ENCODE results near the gene ATP1A3.
"Not testable (repeated sequence)": the region's sequence is repeated elsewhere in the genome, so short reads cannot be mapped to it uniquely, and the experiment has no call there.

Gene ATP1A3

DNA sequence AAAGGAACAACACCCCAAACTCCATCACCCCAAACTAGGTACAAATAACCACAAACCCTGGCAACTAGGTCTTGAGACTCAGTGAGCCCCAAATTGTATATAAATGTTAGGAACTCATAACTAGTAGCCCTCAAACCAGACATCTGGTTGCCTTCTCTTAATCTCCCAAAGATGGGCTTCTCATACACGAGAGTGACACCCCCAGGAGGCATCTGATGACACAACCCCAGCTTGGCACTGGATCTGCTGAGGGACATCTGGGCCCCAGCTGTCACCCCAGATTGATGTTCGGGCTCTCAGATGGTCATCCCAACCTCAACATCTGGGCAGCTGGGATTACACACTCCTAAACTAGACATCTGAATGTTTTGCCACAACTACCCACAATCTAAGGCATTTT, 49.7 kb downstream of the ATP1A3 start:
- DNase-seq = no peak

DNA sequence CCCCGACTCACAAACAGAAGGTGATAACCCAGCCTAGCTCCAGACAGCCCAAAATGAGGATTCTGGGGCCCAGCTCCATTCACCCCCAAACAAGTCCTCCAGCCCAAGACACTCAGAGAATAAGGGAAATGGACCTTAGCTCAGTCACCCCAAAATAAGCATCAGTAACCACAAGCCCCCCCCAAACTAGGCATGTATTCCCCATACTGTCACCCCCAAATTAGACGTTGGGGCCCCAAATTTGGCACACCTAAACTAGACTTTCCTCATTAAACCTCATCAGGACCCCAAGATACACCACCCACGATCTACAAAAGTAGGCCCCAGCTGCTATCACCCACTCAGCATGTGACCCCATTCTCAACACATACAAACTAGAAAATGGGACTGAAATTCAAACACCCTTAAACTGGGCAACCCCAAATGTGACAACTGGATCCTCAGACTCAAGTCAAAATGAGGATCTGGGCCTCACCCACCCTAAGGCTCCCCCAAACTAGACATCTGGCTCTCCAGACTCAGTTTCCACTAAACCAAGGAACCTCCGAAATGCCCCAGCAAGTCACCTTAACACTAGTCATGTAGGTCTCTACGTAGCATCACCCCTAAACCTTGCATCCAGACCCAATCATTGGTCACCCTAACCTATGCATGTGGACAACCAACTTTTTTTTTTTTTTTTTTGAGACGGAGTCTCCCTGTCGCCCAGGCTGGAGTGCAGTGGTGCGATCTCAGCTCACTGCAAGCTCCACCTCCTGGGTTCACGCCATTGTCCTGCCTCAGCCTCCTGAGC, 52.4 kb downstream of the ATP1A3 start:
- DNase-seq = no peak

DNA sequence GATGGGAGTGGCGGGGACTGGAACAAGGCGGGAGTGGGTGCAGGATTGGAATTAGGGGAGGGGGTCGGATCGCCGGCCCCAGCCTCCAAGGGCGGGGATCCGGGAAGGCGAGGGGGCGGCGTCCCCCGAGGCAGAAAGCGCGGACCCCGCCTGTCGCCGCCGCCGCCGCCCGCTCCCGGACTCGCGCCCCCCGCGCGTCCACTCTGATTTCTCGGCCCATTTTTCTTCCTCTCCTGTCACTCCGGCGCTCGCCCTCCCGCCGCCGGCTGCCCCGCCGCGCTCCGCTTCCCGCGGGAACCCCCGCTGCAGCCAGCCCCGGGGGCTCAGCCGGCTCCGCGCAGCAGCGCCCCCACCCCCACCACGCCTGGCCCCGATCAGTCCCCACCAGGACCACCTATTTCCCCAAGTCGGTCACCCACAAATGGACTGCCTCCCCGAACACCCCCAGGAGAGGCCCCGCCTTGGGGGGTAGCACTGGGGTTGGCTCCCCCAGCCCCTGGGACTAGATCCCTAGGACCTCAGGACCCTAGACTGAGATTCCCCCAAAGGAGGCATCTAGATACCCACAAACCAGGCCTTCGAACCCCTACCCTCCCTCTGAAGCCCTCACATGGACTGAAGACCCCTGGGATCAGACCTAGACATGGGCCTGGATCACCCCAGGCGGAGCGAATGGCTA, 53.2 kb downstream of the ATP1A3 start:
- DNase-seq = no peak

DNA sequence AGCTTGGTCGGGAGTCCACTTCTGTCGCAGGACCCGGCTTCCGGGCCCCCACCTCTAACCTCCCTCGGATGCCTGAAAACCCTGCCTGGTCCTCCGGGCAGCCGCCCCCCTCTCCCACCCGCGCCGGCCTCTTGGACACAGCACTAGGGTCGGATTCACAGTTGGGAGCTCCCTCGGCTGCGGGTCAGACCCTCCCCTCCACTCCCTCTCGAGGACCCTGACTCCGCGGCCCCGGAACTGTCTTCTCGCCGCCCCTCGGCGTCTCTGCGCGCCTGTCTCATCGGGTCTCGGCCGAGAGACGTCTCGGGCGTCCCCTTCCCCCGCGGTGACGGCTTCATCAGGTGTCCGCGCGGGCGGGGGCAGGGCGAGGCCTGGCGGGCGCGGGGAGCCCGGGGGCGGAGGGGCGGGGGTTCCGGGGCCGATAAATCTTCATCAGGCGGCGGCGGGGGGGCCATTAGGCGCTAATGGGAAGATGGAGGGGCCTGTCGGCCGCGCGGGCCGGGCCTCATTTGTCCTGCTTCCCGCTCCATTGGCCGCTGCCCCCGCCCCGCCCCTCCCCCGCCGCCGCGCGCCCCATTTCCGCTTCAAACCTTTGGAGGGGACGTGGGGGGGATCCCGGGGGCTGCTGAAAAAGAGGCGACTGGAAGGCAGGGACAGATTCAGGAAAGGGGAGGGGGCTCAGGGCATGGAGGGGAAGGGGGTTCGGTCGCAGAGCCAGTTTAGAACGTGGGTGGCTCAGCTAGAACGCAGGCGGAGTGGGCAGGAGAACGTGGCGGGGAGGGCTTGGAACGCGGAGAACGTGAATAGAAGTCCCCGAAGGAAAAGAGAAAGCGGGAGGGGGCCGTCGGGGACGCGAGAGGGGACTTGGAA, 53.9 kb downstream of the ATP1A3 start:
- peak; percentile 61 for DNase-seq

DNA sequence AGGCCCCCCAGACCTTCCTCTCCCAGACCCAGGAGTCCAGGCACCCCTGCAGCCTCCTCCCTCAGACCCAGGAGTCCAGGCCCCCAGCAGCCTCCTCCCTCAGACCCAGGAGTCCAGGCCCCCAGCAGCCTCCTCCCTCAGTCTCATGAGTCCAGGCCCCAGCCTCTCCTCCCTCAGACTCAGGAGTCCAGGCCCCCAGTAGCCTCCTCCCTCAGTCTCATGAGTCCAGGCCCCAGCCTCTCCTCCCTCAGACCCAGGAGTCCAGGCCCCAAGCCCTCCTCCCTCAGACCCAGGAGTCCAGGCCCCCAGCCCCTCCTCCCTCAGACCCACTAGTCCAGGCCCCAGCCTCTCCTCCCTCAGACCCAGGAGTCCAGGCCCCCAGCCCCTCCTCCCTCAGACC, 54.8 kb downstream of the ATP1A3 start:
- DNase-seq = not testable (repeated sequence)

DNA sequence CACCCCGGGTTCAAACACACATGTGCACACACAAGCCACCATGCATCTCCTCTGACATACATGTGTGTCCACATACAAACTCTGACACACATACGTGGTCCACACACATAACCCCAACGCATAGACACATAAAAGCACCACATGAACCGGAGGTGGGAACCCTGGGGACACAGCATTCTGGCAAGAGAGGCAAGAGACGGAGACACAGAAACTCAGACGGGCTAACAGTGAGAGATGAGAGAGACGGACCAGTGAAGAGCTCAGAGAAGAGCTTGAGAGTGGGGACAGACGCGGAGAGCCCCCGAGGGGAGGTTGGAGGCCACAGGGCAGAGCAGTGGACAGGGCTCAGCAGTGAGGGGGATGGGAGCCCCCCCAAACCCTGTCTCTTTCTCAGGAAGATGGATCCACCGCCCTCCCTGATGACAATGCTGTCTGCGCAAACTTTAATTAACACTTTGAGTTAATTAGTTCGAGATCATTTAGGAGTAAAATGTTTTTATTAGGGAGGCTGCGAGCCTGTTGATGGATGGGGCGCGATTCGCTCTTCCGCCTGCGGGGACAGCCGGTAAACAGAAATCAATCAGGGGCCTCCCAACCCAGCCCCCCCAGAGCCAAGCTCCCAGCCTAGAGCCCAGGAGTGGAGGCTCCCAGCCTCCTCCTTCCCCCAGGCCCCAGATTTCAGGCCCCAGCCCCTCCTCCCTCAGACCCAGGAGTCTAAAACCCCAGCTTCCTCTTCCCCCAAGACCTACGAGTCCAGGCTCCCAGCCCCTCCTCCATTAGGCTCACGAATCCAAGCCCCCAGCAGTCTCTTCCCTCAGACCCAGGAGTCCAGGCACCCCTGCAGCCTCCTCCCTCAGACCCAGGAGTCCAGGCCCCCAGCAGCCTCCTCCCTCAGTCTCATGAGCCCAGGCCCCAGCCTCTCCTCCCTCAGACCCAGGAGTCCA, 56.2 kb downstream of the ATP1A3 start:
- no peak for DNase-seq

DNA sequence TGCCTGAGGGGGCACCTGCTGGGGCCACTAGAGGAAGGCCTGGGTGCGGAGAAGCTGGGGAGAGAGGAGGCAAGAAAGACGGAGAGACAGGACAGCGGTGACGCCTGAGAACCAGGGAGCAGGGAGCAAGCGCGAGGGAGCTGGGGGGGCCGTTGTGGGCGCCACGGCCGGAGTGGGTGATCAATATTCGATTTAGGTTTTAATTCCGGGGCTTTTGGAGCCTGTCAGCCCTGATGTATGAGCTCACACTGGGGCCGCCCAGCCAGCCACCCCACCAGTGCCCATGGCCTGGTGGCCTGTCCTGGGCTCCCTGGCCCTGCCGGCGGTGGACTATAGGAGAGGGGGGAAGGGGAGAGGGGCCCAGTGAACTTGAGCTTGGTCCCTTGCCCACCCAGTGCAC, 57.1 kb downstream of the ATP1A3 start:
- no peak for DNase-seq

DNA sequence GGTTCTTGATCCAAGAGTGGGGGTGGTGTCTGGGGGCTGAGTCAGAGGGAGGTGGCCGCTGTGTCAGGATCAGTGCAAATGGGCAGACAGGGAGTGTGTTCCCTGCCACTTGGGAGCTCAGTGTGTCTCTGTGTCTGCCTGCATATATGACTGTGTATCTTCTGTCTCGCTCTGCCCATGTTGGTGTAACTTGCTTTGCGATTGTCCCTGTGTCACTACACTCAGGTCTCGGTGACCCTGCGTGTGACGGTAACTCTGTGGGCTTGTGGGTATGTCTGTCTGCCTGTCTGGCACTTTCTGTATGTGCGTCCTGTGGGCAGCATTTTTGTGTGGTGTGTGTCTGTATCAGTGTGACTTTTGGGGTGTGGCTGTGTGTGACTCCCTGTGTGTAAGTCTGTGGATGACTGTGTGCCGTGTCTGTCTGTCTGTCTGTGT, 57.6 kb downstream of the ATP1A3 start:
- DNase-seq = no peak

DNA sequence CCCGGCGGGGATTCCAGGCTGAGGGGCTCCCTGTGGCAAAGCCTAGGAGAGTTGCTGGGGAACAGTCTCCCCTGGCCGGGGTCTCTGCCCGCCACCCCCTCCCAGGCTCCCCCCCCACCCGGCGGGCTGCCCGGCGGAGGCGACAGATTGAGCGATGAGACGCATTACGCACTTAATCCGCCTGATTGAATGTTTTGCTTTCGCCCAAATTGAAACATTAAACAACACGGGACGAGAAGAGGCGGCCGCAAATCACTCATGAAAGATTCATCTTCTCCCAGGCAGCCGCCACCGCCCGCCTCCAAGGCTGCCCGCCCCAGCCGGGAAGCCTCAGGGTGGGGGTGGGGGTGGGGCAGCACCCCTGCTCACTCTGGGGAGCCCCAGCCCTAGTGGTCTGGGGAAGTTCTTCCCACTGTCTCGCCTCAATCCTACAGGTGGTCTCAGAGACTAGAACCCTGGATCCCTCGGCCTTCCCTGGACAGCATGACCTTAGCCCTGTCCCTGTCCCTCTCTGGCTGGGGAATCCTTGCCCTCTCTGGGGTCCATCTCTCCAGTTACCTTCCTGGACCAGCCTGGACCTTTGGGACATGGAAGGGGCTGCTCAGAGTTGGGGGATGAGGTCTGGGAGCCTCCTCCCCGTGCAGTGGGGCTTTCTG, 58.1 kb downstream of the ATP1A3 start:
- DNase-seq = no peak

DNA sequence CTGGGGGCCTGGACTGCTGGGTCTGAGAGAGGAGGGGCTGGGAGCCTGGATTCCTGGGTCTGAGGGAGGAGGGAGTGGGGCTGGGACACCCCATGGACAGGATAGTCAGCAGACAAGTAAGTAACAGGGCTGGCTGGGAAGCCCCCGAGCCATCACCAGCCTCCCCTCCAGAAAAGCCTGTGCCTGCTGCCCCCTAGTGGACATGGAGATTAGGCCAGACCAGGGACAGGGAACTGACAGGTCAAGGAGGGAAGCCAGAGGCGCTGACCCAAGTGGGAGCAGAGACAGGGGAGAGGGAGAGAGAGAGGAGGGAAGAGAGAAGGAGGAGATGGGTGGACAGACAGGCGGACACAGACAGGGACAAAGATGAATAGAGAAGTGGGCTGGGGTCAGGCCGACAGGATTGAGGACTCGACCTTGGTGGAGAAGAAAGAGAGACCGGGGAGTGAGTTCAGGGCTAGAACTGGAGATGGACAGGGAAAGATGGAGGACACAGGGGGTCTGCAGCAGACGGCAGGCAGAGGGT, 59.1 kb downstream of the ATP1A3 start:
- peak; percentile 74 for DNase-seq

DNA sequence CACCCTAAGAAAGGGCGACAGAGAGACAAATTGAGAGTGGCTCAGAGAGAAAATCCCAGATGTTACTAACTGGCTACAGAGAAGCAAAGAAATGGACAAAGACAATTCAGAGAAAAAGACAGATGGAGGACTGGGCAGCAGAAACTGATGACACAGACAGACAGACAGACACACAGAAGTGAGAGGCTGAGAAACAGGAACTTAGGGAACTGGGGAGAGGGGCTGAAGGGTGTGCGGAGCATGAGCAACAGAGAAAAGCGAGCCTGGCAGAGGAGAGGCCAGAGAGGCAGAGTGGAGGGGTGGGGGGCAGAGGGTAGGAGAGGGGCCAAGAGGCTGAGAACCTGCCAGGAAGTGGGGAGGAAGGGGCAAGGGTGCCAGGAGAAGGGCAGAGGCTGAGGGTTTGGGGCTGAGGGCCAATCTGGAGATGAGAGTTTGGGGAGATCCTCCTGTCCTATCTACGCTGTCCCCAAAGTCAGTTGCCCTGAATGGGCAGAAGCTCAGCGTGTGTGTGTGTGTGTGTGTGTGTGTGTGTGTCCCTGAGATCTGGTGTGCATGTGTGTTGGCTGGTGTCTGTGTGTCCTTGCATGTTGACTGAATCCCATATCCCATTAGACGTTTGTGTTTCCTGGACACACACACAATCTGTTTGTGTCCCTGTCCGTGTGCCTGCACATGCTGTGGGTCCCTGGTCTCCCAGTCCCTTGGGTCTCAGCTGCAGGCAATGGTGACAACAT, 60.2 kb downstream of the ATP1A3 start:
- no peak for DNase-seq

DNA sequence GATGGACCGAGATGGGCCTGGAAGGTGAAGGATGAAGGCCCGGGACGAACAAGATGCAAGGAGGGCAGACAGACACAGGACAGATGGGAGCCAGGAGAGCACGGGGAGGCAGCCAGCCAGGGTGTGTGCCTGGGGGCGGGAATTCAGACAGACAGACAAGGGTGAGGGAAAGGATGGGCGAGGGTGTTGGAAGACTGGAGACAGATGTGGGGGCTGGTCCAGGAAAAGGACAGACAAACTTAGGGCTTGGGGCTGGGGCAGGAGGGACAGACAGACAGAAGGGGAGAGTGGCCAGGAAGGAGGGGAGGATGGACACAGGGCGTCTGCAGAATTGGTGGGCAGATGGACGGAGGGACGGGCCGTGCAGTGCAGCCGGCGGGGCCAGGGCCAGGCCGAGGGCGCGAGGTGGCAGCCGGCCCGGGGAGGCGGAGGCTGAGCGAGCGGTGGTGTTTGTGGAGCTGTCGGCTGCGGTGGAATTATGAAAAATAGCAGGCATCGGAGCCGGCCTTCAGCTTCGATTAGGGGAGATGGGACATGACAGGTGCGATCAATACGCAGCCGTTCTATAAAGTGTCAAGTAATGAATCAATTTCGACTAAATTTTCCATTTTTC, 61.2 kb downstream of the ATP1A3 start:
- no peak for DNase-seq

DNA sequence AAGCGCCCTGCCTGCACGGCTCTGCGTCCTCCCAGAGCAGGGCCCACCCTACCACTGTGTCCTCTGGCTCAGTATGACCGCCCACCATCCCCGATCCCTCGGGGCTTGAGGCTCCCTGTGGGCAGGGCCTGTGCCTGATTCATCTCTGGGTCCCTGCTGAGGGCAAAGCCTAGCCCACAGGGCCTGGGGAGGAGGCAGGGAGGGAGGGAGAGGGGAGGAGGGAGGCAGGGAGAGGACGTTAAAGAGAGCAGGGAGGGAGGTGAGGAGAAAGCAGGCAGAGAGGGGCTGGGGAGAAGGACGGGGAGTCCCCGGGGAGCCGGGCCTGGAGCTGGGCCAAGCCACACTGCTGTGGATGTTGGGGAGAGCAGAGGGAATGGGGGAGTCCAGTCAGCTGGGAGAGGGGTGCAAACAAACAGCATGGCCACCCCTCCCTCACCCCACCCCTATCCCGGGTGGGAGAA, 61.7 kb downstream of the ATP1A3 start:
- DNase-seq = no peak

DNA sequence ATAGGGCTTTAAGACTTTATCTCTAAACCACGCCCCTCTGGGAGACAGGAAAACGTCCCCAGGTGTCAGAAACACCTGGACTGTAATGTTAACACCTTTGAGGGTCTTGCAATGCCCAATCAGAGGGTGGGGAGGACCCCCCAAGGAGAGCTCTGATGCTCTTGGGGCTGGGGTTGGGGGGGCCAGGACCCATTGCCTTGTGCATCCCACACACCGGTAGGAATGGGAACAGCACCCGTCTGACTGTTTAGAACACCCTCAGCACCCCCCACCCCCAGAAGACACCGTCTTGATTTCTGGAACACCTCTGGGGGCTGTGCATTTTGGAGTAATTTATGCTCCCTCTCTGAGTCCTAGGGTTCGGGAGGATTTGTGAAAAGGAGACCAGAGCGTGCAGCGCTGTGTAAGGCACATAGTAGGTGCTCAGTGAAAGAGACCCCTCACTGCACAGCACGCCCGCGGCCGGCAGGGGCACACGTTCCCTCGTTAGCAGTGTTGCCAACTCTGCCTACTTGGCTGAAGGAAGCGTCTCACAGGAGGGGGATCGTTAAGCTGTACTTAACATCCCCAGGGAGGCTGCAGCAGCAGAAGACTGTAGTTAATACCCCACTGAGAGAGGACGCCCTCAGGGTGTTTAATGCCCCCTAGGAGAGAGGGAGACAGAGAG, 63.0 kb downstream of the ATP1A3 start:
- no peak for DNase-seq

DNA sequence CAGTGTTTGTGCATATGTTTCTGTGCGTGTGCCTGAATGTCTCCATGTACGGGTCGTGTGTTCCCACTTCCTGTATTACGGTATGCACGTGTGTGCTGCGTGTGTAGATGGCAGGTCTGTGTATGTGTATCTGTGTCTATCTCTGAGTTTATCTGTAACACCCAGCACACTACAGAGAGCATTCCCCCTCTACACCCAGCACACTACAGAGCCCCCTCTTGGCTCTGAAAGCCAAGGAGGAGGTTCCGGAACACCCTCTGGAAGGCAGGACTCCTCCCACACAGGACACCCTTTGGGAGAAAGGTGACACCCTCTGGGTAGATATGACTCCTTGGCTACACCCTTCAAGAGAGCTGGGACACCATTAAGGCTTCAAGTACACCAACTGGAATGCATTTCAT, 63.7 kb downstream of the ATP1A3 start:
- no peak for DNase-seq

DNA sequence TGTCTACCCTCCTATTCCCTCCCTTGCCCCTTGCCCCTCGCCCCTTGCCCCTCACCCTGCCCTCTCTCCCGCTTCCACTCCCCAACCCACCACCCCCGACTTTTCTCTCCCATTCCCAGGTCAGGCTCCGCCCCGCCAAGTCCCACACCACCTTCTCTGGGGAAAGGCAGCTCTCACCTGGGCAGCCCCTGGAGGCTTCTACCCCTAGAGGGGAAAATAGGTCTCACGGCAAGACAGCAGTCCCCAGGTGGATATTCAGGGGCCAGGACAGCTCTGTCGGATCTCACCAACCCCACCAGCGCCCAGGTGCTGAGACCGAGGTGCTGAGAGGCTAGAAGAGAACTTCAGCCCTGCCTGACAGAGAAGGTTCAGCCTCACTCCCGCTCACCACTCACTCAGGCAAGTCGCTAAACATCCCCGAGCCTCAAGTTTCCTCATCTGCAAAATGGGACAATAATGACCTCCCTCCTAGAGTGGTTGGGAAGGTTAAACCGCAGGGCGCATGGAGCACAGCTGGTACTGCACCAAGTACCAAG, 64.4 kb downstream of the ATP1A3 start:
- no peak for DNase-seq

DNA sequence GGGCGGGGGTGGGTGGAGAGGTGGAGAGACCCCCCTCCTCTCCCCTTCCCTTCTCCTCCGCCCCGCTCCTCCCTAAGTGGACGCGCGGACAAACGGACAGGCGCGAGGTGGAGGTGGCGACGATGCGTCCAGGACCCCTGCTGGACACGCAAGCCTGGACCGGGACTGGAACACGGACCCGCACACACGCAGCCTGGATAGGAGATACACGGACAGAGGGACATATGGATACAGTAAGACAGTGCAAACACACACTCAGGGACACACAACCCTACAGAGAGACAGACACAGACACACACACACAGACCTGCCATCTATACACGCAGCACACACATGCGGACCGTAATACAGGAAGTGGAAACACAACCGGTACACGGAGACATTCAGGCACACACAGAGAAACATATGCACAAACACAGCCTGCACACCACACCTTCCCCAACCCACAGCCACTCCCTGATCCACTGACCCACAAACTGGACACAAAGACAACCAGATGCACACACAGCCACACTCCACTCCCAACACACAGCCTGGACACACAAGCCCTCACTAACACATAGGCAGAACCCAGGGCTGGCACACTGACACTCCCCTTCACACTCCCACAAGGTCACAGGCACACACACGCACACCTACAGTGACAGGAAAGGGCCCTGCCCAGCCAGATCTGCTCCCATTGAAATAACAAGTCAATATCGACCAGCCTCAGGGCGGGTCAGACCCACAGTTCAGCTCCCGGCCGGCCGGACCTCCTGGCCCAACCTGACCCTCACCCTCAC, 65.1 kb downstream of the ATP1A3 start:
- DNase-seq = no peak

DNA sequence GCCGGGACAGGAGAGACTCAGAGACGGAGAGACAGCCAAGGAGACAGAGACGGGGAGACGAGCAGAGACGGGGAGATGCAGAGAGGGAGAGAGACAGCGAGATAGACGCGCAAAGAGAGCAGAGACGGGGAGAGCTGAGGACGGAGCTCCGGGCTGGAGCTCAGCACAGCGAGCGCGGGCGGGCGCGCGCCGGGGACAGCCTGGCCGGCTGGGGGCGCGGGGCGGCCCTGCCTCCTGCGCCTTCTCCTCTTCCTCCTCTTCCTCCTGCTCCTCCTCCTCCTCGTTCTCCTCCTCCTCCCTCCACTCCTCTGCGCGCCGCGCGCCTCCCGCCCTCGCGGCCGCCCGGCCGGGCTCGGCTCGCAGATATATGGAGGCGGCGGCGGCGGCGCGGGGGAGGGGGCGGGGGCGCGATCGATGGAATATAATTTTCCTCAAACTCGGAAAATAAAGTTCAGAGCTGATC, 65.8 kb downstream of the ATP1A3 start, which contains the start of gene ERFL:
Gene ERFL, minus strand, starts transcription at position 229 of the 463 bp plus-strand sequence. CDS start 15,530 bp downstream, outside the sequence.
- DNase-seq = no peak

Measured in activated T-cell treated with anti-CD3 and anti-CD28 coated beads for 4 hours (primary cell).